GM12801 (cell line): ENCODE data around the gene IL36B.

Source experiments
- CTCF ChIP-seq: IDR thresholded peaks from one replicate; pipeline ENCODE4 v1.5.1; 2011; ENCODE audit warnings: control low read depth; ENCODE audit not compliant: insufficient read length; ENCODE audit errors: extremely low read depth

IL36B gene

GRCh38 chr2:113000436-113000835 lies 52.2 kb downstream of the IL36B start:
- no peak for TF ChIP-seq CTCF

DNA sequence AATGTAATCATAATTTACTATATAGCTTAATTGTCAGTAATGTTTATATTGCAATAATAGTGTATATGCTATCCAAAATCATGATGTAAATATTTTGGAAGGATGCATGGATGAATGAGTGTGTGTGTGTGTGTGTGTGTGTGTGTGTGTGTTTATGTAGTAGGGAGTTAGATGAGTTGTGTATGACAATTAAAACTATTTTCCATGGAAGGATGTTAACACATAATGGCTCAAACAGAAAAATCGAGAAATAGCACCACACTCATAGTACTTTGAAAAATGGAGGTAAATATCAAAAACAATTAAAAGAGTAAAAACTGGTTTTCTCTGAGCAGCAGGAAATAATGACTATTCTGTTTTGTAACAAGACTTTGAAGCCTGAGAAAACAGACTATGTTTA lies 55.5 kb downstream of the IL36B start:
- no peak for TF ChIP-seq CTCF

- no peak for TF ChIP-seq CTCF
These were observed 56.0 kb downstream of the IL36B start for GRCh38 chr2:112996635-112997034.

- no peak for TF ChIP-seq CTCF
These were observed 57.2 kb downstream of the IL36B start for GRCh38 chr2:112995346-112995920.

GRCh38 chr2:112994648-112995047 lies 58.0 kb downstream of the IL36B start:
- no peak for TF ChIP-seq CTCF

- no peak for TF ChIP-seq CTCF
These were observed 58.8 kb downstream of the IL36B start for GRCh38 chr2:112993831-112994230.

- TF ChIP-seq CTCF, result no peak
These were observed 63.1 kb downstream of the IL36B start for GRCh38 chr2:112989611-112990010.
